Measurements from ENCODE around the gene ALOX5.

GRCh38 chr10:45471059-45471458, 97.0 kb downstream of the ALOX5 start:
- TF ChIP-seq POLR2AphosphoS5 (IDR thresholded peaks at IDR 0.05; ENCODE audit: low read depth, low read length) (no peak), SIN3A (IDR thresholded peaks at IDR 0.05; ENCODE audit: borderline replicate concordance, insufficient read depth, low read length) (no peak), TAF1 (IDR thresholded peaks at IDR 0.05; ENCODE audit: borderline replicate concordance, insufficient read depth, low read length) (no peak), REST (IDR thresholded peaks at IDR 0.05; ENCODE audit: insufficient read depth in 1 of 2, low read depth in 2 of 2, low read length in 2 of 2) (no peak), FOXP2 (optimal IDR thresholded peaks at IDR 0.05; ENCODE audit: borderline replicate concordance, extremely low read depth, extremely low read length, insufficient read depth) (no peak)
